HG03521 (cell line): Measurements from ENCODE around the gene CEMIP2.
"Not testable (repeated sequence)": the region's sequence is repeated elsewhere in the genome, so short reads cannot be mapped to it uniquely, and the experiment has no call there.

Experiments used
- ATAC-seq: cut with Tn5 transposase; IDR thresholded peaks from one replicate; pipeline ENCODE4 v1.9.1; 2021; ENCODE audit warnings: mild to moderate bottlenecking, moderate library complexity; ENCODE audit not compliant: unreplicated experiment

Gene CEMIP2

GRCh38 chr9:71768388-71769174 lies at the start of gene CEMIP2:
TSS of gene CEMIP2 (minus strand) at chr9:71768513. CDS start at chr9:71750373, 18,140 bp downstream.
- peak; percentile 77 for ATAC-seq

- ATAC-seq, result no peak
Measured at GRCh38 chr9:71816916-71817451, 48.7 kb upstream of the CEMIP2 start.

GRCh38 chr9:71814815-71815214 lies 46.5 kb upstream of the CEMIP2 start:
- ATAC-seq, result no peak

DNA sequence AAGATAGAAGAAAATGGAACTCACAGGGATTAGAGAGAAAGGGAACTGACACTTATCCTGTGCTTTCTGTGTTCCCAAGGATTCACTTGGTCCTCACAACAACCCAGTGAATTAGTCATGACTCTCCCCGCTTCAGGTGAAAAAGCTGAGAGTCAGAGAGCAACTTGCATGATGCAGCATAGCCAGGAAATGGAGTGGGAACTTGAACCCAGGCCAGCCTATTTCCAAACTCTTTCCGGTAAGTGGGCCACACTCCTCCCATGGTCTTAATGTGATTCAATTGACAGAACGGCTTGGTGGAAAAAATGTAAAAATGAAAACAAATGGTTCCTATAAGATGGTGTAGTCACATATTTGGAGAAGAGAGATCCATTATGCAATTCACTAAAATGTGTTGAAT lies 45.9 kb upstream of the CEMIP2 start:
- no peak for ATAC-seq

- no peak for ATAC-seq
Measured at GRCh38 chr9:71812385-71812784, 44.1 kb upstream of the CEMIP2 start.

DNA sequence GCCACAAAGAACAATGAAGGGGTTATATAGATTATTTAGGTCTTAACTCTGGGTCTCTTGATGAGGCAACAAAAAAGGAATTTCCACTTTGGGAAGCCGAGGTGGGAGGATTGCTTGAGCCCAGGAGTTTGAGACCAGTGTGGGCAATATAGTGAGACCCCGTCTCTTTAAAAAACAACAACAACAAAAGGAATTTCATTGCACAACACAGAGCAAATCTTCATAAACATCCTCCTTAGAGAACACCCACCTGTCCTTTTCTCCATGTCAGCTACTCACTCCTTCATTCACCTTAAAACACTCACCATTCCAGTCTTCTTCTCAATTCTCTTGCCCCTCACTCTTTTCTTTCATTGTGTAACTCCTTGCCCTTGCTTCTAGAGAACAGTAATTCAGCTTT lies 39.8 kb upstream of the CEMIP2 start:
- no peak for ATAC-seq

DNA sequence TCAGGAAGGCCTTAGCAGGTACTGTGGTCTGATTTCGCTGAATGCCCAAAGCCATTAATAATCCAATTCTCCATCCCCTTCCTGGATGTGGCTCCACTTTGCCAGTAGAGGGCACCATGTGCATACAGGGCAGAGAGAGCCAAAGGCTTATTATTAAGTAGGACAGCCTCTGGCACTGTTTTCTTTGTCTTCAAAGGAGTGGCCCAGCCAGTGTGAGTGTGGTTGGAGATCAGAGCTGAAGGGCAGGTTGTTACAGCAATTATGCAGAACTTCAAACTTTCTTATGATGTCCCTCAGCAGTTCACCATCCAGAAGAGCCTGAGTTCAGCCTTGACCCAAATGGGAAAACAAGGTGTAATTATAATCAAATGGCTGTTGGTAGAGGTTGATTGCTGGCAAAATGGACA lies 38.6 kb upstream of the CEMIP2 start:
- ATAC-seq, result peak; percentile 85

DNA sequence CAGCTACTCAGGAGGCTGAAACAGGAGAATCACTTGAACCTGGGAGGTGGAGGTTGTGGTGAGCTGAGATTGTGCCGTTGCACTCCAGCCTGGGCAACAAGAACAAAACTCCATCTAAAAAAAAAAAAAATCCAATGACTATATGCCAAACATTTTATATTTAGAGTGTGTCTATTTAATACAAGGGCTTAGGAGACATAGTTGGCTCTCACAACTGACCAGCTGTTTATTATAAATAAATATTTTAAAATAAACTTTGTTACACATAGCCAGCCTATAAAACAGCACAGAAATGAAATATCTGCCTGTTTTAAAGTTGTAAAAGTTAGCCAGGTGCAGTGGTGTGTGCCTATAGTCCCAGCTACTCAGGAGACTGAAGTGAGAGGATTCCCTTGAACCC lies 36.8 kb upstream of the CEMIP2 start:
- not testable (repeated sequence) for ATAC-seq

GRCh38 chr9:71801826-71802225 lies 33.5 kb upstream of the CEMIP2 start:
- ATAC-seq, result no peak

DNA sequence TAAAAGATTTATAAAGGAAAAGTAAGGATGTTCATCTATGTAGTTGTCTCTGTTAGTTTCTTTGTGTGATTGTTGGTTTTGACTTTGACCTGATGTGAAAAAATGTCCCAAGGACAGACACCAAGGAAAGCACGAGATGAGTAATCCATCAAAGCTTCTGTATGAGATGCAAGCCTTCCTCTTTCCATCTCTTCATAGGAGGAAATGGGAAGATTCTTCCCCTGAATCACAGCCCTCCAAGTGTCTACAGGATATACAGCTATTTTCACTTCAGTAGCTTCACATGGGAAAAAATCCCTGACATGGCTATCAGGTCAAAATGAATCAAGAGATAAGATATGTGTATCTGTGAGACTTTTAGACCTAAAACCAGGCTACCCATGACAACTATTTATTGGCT lies 29.0 kb upstream of the CEMIP2 start:
- no peak for ATAC-seq

DNA sequence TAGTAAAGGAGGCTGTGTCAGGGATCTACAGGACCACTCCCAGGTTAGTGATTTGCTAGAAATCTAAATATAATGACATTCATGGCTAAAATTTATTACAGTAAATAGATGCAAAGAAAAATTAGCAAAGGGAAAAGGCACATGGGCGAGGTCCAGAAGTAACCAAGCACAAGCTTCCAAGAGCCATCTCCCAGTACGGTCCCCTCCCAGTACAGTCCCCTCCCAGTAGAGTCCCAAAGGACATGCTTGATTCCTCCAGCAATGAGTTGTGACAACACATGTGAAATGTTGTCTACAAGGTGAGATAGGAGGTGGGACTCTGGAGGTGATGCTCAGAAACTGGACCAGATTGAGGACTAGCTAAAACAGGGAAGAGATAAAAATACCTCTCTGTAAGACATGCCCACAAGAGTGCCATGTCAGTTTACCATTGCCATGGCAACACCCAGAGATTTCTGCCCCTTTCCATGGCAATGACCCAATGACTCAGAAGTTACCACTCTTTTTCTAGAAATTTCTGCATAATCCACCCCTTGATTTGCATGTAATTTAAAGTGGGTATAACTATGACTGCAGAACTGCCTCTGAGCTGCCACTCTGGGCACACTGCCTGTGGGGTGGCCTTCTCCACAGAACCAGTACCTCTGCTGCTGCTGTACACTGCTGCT lies 27.9 kb upstream of the CEMIP2 start:
- ATAC-seq, result no peak

DNA sequence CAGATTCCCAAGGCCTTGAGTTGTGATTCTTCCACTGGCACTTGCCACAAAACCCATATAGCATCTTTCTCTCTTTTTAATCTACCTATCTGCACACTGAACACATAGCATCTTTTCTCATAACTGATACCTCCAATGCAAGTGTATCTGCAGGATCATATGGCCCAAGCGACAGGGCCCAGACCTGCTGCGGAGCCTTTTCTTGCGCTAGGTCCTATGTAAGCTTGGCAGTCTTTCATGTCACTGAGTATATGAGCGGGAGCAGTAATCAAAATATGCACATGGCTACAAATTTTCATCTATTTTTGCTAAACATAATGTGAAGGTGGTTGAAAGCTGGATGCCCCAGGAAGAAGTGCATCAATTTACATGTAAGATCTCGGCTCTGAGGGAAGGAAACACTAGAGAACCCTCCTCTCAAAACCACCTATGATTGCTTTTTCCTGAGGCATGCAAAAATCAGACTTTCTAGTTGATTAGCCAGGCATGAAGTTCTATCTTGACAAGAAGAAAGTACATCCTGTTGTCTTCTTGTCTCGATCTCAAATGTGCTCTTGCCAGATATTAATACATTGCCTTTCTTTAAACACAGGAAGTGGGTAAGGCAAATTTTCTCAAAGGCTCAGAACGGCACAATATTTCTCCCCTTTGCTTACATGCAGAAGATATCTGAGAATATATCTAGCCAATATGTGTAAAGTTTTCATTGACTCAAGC lies 26.9 kb upstream of the CEMIP2 start:
- ATAC-seq, result peak; percentile 86

- ATAC-seq, result no peak
Measured at GRCh38 chr9:71793386-71794105, 25.2 kb upstream of the CEMIP2 start.

DNA sequence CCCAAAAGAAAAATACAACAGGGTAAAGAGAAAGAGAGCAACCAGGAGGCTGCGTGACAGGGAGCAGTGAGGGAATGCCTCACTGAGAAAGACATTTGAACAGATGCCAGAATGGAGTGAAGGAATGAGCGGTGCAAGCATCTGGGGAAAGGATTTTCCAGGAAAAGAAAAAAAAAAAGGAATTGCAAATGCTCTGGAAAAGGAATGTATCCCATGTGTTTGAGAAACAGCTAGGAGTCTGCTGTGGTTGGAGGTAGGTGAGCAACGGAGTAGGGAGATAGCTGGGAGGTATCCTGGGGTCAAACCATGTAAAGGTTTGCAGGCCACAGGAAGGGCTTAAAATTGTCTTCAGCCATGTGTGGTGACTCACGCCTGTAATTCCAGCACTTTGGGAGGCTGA lies 23.6 kb upstream of the CEMIP2 start:
- ATAC-seq, result no peak

- no peak for ATAC-seq
Measured at GRCh38 chr9:71790296-71790695, 22.0 kb upstream of the CEMIP2 start.

GRCh38 chr9:71783120-71783523 lies 14.8 kb upstream of the CEMIP2 start:
- peak; percentile 86 for ATAC-seq

DNA sequence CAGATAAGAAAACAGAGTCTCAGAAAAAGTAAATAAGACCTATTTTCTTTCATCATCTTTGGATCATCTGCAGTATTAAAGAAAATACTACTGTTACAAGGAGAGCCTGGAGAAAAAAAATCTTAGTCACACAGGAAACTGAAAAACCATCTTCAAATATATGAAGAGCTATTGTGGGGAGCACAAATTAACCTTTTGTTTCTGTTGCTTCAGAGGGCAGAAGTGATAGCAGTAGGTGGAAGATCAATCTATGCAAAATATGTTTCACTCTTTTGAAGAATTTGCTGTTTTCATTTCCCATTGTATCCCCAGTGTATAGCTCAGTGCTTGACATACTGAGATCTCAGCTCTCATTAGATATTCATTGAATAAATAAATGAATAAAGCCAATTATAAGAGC lies 13.1 kb upstream of the CEMIP2 start:
- ATAC-seq, result peak; percentile 46

DNA sequence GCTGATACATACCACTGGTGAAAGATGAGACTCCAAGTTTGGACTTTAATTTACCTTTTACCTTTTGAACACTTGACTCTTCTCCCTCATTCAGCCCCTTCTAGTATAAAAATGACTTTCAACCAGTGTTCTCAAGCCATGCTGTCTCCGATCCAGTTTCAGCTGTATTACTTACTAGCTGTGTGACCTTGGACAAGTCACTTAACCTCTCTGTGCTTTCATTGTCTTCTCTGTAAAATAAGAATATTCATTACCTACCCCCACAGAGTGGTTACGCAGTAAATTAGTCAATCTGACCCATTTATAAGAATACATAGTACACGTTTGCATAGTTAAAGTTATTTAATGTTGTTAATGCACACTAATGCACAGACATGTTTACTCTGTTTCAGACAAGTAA lies 12.6 kb upstream of the CEMIP2 start:
- ATAC-seq, result no peak

GRCh38 chr9:71778085-71778484 lies 9.8 kb upstream of the CEMIP2 start:
- no peak for ATAC-seq

GRCh38 chr9:71774920-71775319 lies 6.6 kb upstream of the CEMIP2 start:
- peak; percentile 80 for ATAC-seq

DNA sequence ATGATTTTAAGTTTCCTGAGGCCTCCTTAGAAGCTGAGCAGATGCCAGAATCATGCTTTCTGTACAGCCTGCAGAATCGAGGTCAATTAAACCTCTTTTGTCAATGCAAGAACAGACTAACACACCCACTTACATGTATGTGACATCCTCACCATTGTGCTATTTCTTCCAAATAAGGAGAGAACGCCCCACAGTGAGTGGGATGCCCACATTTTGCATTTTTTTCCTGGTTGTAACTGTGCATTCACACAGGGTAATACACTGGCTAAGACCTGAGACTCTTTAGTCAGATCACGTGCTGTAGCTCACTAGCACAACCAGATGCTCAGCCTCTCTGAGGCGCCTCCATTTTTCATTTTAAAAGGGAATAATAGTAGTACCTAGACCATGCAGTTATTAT lies 4.4 kb upstream of the CEMIP2 start:
- no peak for ATAC-seq
